HepG2 (cell line): ENCODE measurements around the gene TCFL5. TPM values are rescaled to one million over a fixed set of nuclear protein-coding genes. Genes with fewer than 3 reads are reported as not detected.

Experiments
- GTF2F1 ChIP-seq: fragments of 150-350 bp; IDR thresholded peaks from 2 replicates; pipeline ENCODE4 v1.6.1; 2014; ENCODE audit warnings: low read length
- HNRNPL ChIP-seq: fragments of 200-400 bp; formaldehyde crosslinking; IDR thresholded peaks from 2 replicates; pipeline ENCODE4 v1.6.1; 2017; ENCODE audit warnings: mild to moderate bottlenecking, low read depth, low read length
- NCOA5 ChIP-seq: sonication (generic); formaldehyde crosslinking; IDR thresholded peaks from 2 replicates; pipeline ENCODE4 v1.4.0; 2020; ENCODE audit warnings: missing genetic modification reagents
- SRSF9 ChIP-seq: fragments of 200-400 bp; formaldehyde crosslinking; IDR thresholded peaks from 2 replicates; pipeline ENCODE4 v1.6.1; 2018; ENCODE audit warnings: borderline replicate concordance, mild to moderate bottlenecking, low read depth, low read length; ENCODE audit not compliant: insufficient read depth, poor library complexity, severe bottlenecking
- SSRP1 ChIP-seq: IDR thresholded peaks from 2 replicates; pipeline ENCODE4 v1.6.1; 2016; ENCODE audit warnings: control low read depth
- ZNF136 ChIP-seq: sonication (generic); formaldehyde crosslinking; IDR thresholded peaks from 2 replicates; pipeline ENCODE4 v1.8.1; 2022; ENCODE audit warnings: low read depth, mild to moderate bottlenecking, moderate library complexity, missing genetic modification reagents
- ZNF225 ChIP-seq: sonication (generic); formaldehyde crosslinking; IDR thresholded peaks from 2 replicates; pipeline ENCODE4 v1.4.0; 2020; ENCODE audit warnings: mild to moderate bottlenecking, missing genetic modification reagents
- ZNF570 ChIP-seq: sonication (generic); formaldehyde crosslinking; IDR thresholded peaks from 2 replicates; pipeline ENCODE4 v1.4.0; 2020; ENCODE audit warnings: mild to moderate bottlenecking, missing genetic modification reagents, borderline replicate concordance
- ZNF572 ChIP-seq: sonication (generic); formaldehyde crosslinking; IDR thresholded peaks from 2 replicates; pipeline ENCODE4 v1.5.1; 2020; ENCODE audit warnings: mild to moderate bottlenecking, missing genetic modification reagents
- ZNF616 ChIP-seq: sonication (generic); formaldehyde crosslinking; IDR thresholded peaks from 2 replicates; pipeline ENCODE4 v1.5.0; 2020; ENCODE audit warnings: low read depth, mild to moderate bottlenecking, missing genetic modification reagents
- ZNF660 ChIP-seq: sonication (generic); formaldehyde crosslinking; IDR thresholded peaks from 2 replicates; pipeline ENCODE4 v1.5.1; 2020; ENCODE audit warnings: mild to moderate bottlenecking, low read depth, missing genetic modification reagents, borderline replicate concordance
- ZNF713 ChIP-seq: sonication (generic); formaldehyde crosslinking; IDR thresholded peaks from 2 replicates; pipeline ENCODE4 v1.4.0; 2020; ENCODE audit warnings: mild to moderate bottlenecking, missing genetic modification reagents
- polyA plus RNA-seq, 8 experiments: library from polyadenylated mRNA; depleted of rRNA in 3 of 8; stranded (reverse) in 7 of 8; unstranded in 1 of 8; fragments of >200 nt; fragmentation: Illumina TruSeq in 4 of 8; extraction: Trizol in 4 of 8; gene quantifications; 2 replicates each; pipeline versions ENCODE4 v1.2.1 to v1.2.3, GENCODE V29; 2011 to 2016; ENCODE audit warnings: low read depth in 4 of 8, missing spikeins in 1 of 8, mixed read lengths in 1 of 8; ENCODE audit not compliant: insufficient read depth in 1 of 8
- total RNA-seq, 5 experiments: library from RNA; depleted of rRNA; stranded (reverse); fragments of >200 nt; fragmentation: Illumina TruSeq; extraction: Trizol; gene quantifications; 2 replicates each; pipeline ENCODE4 v1.2.3, GENCODE V29; 2016; ENCODE audit warnings: low read depth in 1 of 5
- TF ChIP-seq, protein P1 (sequence below): sonication (generic); formaldehyde crosslinking; IDR thresholded peaks from 2 replicates; pipeline ENCODE4 v1.4.0; 2020; ENCODE audit warnings: missing genetic modification reagents
- TF ChIP-seq, protein P2 (sequence below): sonication (generic); formaldehyde crosslinking; IDR thresholded peaks from 2 replicates; pipeline ENCODE4 v1.4.0; 2020; ENCODE audit warnings: mild to moderate bottlenecking, missing genetic modification reagents
- TF ChIP-seq, protein P3 (sequence below): sonication (generic); formaldehyde crosslinking; IDR thresholded peaks from 2 replicates; pipeline ENCODE4 v1.5.1; 2020; ENCODE audit warnings: missing genetic modification reagents, mild to moderate bottlenecking, borderline replicate concordance
- TF ChIP-seq, protein P4 (sequence below): IDR thresholded peaks from 2 replicates; pipeline ENCODE4 v1.6.1; 2016
- TF ChIP-seq, protein P5 (sequence below): IDR thresholded peaks from 2 replicates; pipeline ENCODE4 v1.6.1; 2012; ENCODE audit warnings: low read length, improper control_type of control experiment

TCFL5 gene
- total and polyA plus RNA-seq, 2 of the 13 experiments (the other 11 are each of a cell fraction or from before 2014, with no cell fraction given), result 14.8 to 20.0 TPM

DNA sequence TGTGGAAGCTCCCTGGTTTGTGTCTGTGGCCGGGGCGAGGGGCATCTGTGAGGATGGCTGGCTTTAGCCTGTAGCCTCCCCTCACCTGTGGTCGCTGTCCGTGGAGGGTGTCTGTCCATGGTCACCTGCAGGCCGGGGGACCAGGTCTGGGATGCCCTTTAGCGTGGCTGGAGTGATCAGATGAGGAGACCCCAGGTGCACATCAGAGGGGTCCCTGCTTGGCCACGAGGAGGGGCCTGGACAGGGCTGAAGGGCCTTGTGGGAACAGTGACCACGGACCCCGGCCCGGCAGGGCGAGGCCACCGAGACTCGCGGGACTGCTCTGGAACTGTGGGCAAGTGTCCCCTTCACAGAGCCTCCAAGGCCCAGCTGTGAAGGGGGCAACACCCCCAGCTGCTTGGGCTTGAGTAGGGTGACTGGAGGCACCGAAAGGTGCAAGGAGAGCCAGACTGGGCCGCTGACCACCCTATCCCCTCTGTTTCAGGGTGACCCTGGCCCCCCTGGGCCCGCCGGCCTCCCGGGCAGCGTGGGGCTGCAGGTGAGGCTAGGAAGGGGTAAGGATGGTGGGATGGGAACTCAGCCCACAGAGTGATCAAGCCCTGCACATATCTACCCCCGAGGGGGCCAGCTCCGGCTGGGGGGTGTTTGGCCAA lies 36.2 kb downstream of the TCFL5 start (continued):
- TF ChIP-seq NCOA5 (CRISPR knock-in tag) (no peak), ZNF616 (CRISPR knock-in tag) (no peak), ZNF572 (CRISPR knock-in tag) (0 out of 2 replicates have a peak, but pooled peaks have one; percentile 19), SSRP1 (CRISPR knock-in tag) (no peak), ZNF225 (CRISPR knock-in tag) (0 out of 2 replicates have a peak, but pooled peaks have one; percentile 10), ZNF136 (no peak), ZNF713 (CRISPR knock-in tag) (no peak), HNRNPL (0 out of 2 replicates have a peak, but pooled peaks have one; percentile 34), GTF2F1 (no peak), ZNF660 (CRISPR knock-in tag) (no peak), ZNF570 (no peak), SRSF9 (no peak)
- TF ChIP-seq, protein P1, sequence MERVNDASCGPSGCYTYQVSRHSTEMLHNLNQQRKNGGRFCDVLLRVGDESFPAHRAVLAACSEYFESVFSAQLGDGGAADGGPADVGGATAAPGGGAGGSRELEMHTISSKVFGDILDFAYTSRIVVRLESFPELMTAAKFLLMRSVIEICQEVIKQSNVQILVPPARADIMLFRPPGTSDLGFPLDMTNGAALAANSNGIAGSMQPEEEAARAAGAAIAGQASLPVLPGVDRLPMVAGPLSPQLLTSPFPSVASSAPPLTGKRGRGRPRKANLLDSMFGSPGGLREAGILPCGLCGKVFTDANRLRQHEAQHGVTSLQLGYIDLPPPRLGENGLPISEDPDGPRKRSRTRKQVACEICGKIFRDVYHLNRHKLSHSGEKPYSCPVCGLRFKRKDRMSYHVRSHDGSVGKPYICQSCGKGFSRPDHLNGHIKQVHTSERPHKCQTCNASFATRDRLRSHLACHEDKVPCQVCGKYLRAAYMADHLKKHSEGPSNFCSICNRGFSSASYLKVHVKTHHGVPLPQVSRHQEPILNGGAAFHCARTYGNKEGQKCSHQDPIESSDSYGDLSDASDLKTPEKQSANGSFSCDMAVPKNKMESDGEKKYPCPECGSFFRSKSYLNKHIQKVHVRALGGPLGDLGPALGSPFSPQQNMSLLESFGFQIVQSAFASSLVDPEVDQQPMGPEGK (CRISPR knock-in tag), result 0 out of 2 replicates have a peak, but pooled peaks have one; percentile 22
- TF ChIP-seq, protein P2, sequence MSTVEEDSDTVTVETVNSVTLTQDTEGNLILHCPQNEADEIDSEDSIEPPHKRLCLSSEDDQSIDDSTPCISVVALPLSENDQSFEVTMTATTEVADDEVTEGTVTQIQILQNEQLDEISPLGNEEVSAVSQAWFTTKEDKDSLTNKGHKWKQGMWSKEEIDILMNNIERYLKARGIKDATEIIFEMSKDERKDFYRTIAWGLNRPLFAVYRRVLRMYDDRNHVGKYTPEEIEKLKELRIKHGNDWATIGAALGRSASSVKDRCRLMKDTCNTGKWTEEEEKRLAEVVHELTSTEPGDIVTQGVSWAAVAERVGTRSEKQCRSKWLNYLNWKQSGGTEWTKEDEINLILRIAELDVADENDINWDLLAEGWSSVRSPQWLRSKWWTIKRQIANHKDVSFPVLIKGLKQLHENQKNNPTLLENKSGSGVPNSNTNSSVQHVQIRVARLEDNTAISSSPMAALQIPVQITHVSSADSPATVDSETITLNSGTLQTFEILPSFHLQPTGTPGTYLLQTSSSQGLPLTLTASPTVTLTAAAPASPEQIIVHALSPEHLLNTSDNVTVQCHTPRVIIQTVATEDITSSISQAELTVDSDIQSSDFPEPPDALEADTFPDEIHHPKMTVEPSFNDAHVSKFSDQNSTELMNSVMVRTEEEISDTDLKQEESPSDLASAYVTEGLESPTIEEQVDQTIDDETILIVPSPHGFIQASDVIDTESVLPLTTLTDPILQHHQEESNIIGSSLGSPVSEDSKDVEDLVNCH (CRISPR knock-in tag), result no peak
- TF ChIP-seq, protein P3, sequence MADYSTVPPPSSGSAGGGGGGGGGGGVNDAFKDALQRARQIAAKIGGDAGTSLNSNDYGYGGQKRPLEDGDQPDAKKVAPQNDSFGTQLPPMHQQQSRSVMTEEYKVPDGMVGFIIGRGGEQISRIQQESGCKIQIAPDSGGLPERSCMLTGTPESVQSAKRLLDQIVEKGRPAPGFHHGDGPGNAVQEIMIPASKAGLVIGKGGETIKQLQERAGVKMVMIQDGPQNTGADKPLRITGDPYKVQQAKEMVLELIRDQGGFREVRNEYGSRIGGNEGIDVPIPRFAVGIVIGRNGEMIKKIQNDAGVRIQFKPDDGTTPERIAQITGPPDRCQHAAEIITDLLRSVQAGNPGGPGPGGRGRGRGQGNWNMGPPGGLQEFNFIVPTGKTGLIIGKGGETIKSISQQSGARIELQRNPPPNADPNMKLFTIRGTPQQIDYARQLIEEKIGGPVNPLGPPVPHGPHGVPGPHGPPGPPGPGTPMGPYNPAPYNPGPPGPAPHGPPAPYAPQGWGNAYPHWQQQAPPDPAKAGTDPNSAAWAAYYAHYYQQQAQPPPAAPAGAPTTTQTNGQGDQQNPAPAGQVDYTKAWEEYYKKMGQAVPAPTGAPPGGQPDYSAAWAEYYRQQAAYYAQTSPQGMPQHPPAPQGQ, result no peak
- TF ChIP-seq, protein P4, sequence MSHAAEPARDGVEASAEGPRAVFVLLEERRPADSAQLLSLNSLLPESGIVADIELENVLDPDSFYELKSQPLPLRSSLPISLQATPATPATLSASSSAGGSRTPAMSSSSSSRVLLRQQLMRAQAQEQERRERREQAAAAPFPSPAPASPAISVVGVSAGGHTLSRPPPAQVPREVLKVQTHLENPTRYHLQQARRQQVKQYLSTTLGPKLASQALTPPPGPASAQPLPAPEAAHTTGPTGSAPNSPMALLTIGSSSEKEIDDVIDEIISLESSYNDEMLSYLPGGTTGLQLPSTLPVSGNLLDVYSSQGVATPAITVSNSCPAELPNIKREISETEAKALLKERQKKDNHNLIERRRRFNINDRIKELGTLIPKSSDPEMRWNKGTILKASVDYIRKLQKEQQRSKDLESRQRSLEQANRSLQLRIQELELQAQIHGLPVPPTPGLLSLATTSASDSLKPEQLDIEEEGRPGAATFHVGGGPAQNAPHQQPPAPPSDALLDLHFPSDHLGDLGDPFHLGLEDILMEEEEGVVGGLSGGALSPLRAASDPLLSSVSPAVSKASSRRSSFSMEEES, result no peak
- TF ChIP-seq, protein P5, sequence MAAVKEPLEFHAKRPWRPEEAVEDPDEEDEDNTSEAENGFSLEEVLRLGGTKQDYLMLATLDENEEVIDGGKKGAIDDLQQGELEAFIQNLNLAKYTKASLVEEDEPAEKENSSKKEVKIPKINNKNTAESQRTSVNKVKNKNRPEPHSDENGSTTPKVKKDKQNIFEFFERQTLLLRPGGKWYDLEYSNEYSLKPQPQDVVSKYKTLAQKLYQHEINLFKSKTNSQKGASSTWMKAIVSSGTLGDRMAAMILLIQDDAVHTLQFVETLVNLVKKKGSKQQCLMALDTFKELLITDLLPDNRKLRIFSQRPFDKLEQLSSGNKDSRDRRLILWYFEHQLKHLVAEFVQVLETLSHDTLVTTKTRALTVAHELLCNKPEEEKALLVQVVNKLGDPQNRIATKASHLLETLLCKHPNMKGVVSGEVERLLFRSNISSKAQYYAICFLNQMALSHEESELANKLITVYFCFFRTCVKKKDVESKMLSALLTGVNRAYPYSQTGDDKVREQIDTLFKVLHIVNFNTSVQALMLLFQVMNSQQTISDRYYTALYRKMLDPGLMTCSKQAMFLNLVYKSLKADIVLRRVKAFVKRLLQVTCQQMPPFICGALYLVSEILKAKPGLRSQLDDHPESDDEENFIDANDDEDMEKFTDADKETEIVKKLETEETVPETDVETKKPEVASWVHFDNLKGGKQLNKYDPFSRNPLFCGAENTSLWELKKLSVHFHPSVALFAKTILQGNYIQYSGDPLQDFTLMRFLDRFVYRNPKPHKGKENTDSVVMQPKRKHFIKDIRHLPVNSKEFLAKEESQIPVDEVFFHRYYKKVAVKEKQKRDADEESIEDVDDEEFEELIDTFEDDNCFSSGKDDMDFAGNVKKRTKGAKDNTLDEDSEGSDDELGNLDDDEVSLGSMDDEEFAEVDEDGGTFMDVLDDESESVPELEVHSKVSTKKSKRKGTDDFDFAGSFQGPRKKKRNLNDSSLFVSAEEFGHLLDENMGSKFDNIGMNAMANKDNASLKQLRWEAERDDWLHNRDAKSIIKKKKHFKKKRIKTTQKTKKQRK, result no peak
